ENCODE results near the gene SBF2.
"Not testable (repeated sequence)": the region's sequence is repeated elsewhere in the genome, so short reads cannot be mapped to it uniquely, and the experiment has no call there.

The SBF2 gene

DNA sequence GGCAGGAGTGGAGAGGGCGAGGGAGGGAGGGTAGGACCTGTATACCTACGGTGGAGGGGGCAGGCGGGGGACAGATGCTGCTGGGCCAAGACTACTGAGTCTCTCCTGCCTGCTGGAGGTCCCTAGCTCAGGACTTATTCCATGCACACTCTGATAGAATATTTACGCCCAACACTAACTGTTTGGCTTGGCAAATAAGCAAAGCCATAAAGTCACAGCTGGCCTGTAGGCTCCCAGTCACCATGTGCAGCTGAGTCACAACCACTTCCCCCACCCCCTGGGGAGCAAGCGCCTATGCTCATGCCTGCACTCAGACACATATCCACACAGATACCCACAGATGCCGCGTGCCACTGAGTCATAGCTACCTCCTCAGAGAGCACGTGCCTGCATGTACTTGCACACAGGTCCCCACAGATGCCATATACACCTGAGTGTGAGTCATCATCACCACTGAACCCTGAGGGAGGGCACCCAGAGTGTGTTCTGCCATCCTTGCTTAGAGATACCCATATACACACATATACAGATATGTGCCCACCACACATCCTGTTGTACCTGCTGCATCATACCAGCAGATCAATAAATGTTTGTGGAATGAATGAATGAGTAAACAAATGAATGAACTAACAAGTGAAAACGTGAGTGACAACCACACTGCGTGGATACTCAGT lies 534.4 kb downstream of the SBF2 start:
- DNase-seq = peak; percentile 63

DNA sequence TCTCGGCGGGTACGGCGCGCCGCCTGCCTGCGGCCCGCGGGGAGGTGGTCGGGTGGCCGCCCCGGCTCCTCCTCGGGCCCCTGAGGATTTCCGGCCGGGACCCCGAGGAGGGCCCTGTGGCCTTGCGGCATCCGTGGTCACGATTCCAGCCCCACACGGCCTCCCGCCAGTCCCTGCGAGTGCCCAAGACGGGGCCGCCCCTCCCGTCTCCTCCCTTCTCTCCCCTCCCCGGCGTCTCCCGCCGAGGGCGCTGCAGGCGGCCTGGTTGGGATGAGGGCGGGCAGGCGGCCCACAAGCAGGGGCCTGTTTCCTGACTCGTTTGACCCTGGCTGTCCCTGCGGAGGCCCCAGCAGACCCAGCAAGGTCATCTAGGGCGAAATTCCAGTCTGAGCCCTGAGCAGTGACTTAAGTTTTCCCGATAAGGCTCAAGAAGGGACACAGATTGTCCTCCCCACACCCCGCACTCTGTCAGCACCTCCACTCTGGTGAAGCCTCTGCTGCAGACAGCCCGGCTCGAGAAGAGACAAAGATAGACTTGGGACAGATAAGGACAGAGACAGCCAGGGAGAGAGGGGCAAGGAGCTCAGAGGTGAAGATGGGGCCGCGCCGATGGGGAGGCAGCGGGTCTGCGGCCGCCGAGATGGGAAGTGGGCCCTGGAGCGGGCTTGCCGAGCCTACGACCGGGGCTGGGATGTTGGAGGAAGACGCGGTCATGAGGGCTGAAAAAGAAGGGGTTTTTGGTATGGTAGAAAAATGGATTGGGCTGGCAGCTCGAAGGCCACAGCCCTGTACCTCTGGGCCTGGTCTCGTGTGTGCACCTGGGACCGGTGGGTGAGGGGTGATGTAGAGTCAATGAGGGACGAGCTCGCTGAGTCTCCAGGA lies 535.1 kb downstream of the SBF2 start:
- DNase-seq = peak; percentile 34

DNA sequence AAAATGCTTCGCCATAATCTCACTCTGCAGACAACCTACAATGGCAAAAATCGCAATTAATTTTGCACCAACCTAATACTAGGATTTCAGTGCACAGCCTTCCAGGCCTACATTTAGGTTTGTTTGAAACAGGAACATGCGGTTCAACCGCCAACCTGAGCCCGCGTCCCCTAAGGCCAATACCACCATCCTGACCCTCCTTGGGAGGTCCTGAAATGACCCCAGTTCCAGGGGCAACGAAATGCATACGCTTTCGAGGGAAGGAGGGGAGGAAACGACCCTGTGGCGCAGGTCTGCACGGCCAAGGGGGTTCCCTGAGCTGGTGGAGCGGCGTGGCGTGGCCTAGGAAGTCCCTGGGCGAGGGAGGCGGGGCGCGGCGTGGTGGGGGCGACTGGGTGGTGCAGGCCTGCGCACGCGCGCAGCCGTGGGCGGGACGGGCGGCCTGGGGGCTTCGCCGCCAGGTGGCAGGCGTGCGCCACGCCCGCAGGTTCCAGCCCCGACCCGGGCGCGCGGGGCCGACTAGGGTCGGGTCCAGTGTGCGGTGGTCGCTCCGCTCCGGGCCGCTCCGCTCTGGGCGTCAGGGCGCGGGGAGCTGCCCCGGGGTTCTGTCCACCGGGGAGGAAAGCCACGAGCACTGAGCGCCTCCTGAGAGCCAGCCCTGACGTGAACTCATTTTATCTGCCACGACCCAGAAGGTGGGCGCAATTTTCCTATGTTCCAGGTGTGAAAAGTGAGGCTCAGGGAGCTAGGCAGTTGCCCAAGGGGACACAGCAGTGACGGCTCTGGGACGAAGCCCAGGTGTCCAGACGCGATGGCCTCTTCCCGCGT lies 536.0 kb downstream of the SBF2 start:
- DNase-seq = peak; percentile 93

DNA sequence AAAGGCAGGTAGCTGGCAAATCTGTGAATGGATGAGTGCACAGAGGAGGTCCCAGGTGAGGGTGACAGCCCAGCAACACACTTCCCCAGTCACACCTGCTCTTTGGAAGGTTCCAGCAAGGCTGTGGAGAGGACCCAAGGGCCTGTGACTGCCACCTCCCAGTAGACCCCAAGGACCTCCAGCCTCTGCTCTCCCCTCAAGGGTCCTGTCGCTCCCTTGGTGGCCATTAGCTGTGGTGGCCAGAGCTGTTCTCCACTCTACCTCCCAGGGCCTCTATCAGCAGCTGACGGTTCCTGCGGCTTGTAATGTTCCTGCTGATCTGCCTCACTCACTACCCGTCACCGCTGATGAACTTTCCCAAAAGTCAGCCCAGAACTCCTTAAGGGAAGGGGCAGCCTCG lies 537.1 kb downstream of the SBF2 start:
- no peak for DNase-seq

DNA sequence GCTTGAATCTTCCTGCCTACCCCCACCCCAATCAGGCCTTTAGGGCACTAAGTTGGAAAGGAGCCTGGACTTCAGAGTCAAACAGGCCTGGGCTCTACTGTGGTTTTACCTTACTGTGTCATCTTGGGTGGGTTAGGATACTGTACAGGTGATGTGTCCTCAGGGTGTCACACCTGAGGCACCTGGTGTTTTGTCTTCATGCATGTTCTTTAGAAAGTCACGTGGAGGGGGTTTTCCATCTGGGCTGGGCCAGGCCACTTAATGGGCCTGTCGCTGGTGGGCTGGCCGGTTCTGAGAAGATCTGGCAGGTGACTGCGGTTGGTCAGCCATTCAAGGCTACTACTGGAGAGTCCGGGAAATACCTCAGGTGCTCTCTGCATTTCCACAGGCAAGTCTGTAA lies 537.6 kb downstream of the SBF2 start:
- no peak for DNase-seq

DNA sequence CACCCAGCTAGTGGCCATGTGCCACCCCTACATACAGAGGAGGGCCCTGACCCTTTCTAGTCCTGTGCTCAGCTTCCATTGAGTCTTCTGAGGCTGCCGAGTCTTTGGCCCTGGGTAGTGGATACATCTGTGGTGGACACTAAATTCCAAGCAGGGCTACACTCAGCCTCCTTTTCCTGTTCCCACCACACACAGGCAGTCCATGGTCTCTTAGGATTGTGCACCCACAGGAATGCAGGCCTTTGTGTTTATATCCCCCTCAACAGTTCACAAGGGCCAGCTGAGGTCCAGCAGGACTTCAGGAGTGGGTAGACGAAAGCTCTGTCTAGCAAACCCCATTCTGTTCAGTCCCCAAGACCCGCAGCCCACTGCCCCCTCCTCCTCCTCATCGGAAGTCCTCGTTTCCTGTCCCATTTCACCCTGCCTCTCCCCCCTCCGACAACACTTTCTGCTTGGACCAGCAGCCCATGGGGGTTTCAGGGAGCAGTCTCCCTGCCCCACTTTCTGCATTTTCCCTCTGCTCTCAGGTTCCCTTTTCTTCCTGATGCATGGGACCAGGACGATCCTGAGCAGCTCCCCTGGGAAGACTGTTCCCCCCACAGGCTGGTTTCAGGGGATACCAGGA lies 538.3 kb downstream of the SBF2 start:
- DNase-seq = no peak

DNA sequence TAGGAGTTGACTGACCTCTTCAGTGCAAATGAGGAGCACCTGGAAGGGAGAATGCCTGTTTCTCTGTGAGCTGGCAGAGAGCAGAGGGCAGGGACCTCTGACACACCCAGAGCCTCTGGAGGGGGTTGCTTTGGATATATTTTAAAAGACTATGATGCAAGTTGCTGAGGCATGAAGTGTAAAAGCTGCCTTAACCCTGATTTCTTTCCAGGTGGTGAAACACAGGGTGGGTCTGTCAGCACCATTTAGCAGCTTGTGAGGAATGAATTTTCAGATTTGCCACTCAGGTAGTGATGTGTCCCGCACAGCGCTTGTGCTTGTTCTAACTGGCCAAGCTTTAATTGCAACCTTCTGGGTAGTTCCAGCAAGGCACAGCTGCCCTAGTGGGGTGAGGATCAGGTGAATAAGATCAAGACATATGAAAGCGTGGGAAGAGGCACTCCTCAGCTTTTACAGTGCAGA lies 540.0 kb downstream of the SBF2 start:
- DNase-seq = no peak

DNA sequence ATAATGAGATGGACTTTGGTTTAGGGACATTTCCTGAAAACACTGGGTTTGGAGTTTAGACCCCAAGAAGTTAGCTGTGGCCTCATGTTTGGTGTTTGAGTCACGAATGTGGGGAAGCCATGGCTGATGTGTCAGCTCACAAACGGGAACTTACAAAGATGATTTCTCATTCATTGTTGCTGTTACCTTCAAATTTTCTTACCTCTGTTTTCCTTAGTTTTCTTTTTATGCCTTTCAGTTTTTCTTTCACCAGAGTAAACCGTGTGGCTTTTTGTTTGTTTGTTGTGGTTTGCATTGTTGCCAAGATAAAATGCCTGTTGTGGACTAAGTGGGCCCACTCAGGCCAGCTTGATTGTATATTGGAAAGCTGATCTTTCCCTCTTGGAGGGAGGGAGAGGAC lies 541.0 kb downstream of the SBF2 start:
- DNase-seq = no peak

DNA sequence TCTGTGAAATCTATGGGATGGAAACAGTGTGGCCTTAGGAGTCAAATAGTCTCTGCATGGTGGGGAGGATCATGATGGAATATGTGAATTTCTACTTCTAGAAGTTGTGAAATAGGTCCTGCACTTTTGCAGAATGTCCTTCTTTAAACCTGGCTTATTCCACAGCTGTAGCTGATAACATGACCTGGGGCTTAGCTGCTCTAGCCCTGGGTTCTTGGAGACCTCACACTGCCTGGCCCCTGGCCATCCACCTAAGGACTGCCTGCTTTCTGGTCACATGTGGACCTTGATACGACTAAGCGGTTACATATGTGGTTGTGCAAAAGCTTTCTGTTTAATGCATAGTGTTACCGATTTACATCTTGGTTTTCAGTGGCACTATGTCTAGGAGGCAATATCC lies 541.9 kb downstream of the SBF2 start:
- DNase-seq = no peak

DNA sequence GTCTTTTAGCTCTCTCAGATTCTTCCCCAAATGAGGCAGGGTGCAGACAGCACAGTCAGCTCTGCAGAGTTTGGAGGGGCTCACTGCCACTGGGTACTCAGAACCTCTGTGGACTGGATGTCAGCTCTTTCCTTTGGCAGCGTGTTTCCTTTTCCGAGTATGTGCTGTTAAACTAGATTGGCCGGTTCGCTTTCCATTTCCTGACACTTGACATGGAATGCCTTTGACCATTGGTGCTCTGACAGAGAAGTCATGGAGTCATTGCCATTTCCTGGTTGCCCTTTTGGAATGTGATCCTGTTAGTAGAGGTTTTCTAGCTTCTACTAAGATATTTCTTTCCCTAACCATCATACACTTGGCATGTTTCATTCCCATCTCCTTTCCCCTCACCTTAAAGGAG lies 543.5 kb downstream of the SBF2 start:
- DNase-seq = no peak

DNA sequence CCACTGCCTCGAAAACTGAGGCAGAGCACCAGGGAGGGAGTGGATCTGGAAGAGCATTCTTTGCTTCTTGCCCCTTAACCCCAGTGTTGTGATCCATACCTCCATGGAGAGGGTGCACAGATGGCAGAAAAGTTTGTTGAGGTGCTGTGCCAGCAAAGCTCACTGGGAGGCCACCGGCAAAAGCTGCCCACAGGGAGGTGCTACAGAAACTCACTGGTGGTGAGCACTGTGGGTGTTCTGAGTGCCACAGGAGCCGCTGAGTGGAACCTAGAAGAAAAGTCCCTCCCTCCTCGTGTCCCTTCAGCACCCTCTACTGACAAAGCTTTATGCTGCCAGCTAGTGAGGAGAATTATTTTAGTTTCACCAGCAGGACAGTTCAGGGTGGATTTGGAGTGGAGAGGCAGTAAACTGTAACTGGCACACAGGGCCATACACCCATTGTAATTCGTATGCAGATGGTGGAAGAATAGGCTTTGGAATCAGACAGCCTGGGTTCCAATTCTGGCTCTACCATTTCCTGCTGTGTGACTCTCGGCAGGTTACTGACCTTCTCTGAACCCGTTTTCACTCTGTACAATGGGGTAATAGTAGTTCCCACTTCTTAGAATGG lies 545.6 kb downstream of the SBF2 start:
- no peak for DNase-seq

DNA sequence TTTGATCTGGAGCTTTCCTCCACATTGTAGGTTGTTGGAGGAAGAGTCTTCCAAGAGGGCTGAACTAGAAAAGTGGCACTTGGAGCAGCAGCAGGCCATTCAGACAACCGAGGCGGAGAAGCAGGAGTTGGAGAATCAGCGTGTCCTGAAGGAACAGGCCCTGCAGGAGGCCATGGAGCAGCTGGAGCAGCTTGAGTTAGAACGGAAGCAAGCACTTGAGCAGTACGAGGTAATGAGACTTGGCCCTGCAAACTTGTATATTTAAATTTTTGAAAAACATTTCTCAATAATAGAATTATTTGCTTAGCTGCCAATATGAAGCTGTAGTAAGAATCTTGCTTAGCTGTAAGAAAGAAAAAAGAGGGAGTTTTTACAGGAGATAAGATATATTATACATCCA lies 546.2 kb downstream of the SBF2 start:
- no peak for DNase-seq

DNA sequence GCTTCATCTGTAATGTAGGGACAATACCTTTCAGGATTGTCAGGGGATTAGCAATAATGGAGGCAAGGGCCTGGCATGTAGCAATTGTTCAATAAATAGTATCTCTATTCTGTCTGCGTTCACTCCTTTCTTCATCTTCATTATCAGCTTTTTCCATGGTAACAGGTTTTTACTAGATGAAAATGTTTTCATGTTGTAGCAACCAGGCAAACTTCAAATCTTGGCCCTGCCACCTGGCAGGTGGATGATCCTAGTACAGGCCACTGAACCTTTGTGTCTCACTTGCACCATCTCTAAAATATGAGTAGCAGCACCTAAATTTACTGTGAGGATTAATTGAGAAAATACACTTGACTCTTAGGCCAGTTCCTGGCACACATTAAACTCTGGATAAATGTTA lies 546.8 kb downstream of the SBF2 start:
- DNase-seq = no peak

DNA sequence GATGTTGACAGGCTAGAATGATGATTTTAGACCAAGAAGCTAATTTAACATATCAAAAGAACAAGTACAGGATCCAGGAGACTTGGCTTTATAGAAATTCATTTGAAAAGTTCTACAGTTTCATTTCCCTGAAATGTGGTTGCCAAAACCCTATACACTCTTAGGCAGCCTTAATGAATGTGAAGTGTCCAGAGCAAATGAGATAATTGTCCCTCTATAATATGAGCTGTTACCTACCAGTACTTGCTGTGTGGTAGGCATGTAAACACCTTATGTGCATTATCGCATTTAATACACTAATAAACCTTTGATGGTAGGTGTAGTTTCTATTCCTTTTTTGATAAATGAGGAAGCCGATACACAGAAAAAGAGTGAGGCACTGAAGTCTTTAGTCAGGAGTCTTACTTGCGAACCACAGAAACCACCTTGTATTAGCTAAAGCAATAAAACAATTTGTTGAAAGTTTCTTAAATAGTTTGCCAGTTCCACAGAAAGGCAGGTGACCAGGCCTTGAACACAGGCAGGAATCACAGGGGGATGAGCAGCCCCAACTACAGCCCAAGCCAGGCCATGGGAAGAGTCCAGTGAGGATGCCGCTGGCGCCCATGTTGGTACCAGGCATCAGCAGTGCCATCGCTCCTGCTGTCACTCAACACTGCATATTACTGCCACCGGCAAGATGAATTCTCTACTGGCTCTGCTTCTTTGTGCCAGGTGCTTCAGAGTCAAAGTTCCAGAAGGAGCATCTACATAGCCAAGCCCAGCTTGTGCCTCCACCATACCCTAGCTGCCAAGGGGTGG lies 548.4 kb downstream of the SBF2 start:
- no peak for DNase-seq

DNA sequence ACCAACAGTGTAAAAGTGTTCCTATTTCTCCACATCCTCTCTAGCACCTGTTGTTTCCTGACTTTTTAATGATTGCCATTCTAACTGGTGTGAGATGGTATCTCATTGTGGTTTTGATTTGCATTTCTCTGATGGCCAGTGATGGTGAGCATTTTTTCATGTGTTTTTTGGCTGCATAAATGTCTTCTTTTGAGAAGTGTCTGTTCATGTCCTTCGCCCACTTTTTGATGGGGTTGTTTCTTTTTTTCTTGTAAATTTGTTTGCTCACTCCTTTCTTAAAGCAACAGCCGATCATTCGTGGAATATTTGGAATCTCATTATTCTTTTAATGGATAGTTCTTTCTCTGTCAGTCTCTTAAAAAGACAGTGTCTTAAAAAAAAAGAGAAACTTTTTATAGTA lies 550.5 kb downstream of the SBF2 start:
- not testable (repeated sequence) for DNase-seq

DNA sequence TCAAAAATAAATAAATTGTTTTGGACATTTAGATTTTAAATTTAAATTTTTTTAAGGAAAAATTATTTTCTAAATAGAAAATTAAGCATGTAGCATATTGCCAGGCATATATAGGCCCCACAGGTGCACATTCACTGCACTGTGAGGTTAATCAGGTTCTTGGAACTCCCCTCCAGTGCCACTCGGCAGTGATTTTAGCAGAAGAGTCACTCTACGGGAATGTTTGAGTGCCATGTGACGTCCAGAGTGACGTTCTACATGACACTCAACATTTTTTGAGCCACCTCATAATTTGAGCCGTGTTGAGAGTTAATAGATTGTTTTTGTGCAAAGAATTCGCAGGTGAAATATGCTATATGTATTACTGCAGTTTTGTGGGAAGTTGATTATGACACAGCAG lies 552.8 kb downstream of the SBF2 start:
- DNase-seq = no peak

DNA sequence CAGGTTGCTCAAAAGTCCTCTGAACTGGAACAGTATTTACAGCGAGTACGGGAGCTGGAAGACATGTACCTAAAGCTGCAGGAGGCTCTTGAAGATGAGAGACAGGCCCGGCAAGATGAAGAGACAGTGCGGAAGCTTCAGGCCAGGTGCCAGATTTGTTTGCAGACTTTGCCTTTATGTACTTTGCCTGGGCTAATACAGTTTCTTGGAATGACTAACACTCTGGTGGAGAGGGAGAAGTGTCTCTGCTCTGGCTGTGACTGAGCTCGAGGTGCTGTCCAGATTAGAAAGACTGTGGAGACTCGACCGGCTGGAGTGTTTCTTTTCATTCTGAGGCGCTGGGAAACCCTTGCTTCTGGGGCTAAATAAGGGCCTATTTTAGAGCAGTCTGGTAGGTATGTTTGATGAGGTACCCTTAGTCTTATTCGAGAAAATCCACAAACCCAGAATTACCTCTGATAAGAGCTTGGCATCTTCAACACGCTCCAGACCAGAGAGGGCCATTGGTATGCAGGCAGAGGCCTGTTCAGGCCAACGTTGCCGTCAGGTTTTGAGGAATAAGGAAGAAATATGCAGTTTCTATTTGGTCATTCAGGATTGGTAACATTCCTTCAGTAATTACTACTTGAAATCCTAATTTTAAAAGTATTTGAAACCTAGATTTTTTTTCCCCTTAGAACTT lies 553.7 kb downstream of the SBF2 start:
- no peak for DNase-seq

DNA sequence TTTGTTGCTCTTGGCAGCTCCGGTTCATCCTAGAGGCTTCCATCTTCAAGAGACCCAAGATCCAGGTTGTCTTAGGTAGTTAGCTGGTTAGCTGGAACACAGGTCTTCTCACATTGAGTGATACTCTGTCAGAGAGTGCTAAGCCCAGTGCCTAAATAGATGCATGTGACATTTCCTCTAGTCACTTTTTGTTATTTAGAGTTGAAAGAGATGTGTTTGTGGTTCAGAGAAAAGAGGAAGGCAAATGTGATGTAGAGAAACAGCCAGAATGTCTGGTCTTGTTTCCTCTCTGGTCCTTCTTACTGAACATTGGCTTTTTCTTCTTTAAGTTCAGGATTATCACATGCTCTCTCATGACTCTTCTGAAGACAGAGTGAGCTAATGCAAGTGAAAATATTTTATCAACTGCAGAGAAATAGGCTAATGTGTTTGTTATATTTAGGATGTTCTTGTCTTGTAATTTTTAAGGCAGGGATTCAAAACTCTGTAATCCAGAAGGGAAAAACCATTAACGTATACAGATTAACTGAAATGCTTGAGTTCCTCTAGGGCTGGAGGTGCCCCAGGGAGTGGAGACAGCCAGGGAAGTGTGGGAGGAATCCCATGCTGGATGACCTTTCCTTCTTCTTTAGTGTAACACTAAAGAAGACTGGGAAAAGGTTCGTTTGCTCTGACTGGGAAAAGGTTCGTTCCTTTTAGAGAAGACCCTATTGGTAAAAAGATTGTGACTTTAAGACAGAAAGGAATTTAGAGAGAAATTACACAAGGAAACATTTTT lies 554.7 kb downstream of the SBF2 start:
- DNase-seq = no peak

DNA sequence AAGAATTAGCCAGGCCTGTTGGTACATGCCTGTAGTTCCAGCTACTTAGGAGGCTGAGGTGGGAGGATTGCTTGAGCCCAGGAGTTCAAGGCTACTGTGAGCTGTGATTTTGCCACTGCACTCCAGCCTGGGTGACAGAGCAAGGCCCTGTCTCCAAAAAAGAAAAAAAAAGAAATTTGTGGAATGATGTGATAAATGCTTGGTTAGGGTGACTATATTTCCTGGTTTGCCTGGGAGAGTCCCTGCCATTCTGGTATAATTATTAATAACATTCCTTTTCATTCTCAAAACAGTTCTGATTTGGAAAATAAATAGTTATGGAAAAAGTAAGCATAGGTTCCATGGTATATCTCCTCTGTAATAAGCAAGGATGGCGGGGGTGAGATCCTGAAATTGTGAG lies 555.3 kb downstream of the SBF2 start:
- no peak for DNase-seq

DNA sequence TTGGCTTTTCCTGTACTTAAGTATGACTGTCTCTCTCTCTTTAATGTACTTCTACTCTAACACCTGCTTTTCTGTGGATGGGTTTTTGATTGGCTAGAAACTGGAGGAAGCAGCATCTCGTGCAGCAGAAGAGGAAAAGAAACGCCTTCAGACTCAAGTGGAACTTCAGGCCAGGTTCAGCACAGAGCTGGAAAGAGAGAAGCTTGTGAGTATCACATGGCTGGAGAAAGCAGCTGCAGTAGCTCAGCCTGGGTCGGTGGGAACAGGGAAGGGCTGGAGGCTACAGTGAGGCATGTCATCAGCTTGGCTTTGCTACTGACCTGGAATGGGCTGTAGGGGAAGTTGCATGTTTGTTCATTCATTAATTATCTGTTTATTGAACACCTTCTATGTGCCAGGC lies 555.9 kb downstream of the SBF2 start:
- no peak for DNase-seq
